CD4-positive, alpha-beta T cell treated with Interleukin-10 for 1 hour (primary cell): ENCODE results near the gene FCN3.

Experiments
- DNase-seq: peaks from one replicate; pipeline ENCODE4 v3.0.0-alpha.2; 2020

The FCN3 gene

GRCh38 chr1:27336756-27337155, 37.9 kb downstream of the FCN3 start:
- no peak for DNase-seq

- DNase-seq, result no peak
Measured at GRCh38 chr1:27335506-27336422, 38.9 kb downstream of the FCN3 start.

DNA sequence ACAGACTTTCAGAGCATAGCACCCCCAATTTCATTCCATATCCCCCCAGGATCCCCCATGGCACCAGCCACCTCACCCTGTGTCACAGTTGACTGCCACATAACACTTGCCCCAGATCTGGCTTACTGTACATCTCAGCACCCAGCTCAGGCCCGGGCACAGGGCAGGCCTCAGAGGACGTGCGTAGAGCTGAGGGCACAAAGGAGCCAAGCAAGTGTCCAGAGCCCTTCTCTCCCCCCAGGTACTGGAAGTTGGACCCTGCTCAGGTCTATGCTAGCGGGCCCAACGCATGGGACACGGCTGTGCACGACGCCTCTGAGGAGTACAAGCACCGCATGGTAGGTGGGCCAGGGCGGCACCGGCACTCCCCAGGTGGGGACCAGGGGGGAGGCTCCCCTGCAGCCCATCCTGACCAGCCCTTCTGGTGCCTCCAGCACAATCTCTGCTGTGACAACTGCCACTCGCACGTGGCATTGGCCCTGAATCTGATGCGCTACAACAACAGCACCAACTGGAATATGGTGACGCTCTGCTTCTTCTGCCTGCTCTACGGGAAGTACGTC, 40.8 kb downstream of the FCN3 start:
- DNase-seq, result no peak

DNA sequence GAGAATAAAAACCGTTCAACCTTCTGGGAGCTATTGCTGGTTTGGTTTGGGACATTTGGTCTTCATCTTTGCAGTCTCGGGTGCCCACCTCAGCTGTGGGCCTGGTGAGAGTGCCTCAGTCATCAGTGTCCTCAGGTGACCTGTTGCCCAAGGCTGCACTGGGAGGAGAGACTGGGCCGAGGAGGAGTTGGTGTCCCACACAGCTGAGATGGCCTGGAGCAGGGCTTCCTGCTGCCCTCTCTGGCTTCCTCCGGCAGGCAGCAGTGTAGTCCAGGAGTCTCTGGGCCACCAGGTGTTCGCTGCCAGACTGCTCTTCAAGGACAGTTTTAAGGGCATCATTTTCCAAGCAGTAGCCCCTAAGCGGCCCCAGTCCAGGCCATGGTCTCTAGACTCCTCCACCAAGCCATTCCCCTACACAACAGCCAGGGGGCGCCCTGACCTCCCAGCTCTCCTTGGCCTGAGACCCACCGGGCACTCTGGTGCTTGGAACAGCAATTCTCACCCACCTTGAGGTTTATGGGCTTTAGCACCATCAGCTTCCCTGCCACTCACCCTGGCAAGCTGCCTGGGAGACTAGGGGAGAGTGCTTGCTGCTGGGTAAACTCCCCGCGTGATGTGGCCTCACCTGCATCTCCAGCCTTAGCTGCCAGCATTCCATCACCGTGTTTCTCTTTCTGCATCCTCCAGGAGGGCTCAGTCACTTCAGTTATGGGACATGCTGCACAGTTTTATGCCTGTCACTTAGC, 41.9 kb downstream of the FCN3 start:
- DNase-seq, result peak; percentile 70

GRCh38 chr1:27331922-27332321, 42.7 kb downstream of the FCN3 start:
- no peak for DNase-seq

DNA sequence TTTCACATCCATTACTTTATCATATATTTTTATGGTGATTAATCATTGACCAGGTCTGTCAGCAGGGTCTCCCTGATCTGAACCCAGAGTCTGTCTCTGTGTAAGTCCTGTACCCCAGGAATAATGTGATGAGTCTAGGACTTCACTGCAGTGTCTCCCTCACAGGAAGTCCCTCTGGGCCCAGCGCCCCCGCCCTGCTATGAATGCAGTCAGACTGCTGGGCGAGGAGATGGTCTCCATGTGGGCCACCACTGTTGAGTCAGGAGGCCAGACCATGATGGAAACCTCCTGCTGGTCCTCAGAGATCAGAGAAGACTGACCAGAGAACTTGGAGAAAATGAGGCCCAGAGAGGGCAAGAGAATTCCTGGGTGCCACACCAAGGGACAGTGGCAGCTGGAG, 43.2 kb downstream of the FCN3 start:
- no peak for DNase-seq

DNA sequence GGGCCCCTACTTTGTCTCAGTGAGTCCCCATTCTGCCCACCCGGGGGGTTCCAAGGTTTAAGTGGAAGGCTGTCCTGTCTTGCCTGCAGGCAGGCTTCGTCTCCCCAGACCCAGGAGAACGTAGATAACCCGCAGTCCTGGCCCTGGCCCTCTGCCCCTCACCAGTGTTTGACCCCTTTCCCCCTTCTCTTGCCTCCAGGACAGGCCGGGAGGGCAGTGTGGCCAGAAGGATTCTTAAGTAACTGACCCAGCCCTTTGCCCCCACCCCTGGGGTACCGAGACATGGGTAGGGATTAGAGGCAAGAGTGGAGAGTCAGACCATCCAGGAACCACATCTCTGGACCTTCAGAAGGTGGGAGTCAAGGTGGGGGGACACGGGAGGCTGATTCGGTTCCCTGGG, 43.8 kb downstream of the FCN3 start:
- no peak for DNase-seq

DNA sequence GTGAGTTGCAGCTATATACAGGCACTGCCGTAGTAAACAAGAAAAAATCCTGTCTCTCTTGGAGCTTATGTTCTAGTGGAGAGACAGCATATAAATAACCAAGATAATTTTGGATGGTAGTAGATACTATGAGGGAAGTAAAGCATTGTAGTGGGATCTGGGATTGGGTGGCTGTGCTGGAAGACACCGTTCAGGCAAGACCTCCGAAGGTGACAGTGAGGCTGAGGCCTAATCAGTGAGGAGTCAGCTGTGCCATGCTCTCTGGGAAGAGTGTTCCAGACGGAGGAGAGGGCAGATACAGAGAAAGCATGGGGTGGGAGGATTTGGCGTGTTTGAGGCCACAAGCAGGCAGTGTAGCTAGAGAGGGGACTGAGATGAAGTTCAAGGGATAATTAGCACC, 46.7 kb downstream of the FCN3 start:
- DNase-seq, result no peak

DNA sequence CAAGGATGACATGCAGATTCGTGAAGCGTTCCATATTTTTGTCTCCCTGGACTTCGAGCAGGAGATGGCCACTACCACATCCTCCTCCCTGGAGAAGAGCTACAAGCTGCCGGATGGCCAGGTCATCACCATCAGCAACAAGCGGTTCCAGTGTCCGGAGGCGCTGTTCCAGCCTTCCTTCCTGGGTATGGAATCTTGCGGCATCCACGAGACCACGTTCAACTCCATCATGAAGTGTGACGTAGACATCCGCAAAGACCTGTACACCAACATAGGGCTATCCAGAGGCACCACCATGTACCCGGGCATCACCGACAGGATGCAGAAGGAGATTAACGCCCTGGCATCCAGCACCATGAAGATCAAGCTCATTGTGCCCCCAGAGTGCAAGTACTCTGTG, 49.3 kb downstream of the FCN3 start:
- no peak for DNase-seq

- peak; percentile 2 for DNase-seq
Measured at GRCh38 chr1:27322569-27323240, 51.9 kb downstream of the FCN3 start.

DNA sequence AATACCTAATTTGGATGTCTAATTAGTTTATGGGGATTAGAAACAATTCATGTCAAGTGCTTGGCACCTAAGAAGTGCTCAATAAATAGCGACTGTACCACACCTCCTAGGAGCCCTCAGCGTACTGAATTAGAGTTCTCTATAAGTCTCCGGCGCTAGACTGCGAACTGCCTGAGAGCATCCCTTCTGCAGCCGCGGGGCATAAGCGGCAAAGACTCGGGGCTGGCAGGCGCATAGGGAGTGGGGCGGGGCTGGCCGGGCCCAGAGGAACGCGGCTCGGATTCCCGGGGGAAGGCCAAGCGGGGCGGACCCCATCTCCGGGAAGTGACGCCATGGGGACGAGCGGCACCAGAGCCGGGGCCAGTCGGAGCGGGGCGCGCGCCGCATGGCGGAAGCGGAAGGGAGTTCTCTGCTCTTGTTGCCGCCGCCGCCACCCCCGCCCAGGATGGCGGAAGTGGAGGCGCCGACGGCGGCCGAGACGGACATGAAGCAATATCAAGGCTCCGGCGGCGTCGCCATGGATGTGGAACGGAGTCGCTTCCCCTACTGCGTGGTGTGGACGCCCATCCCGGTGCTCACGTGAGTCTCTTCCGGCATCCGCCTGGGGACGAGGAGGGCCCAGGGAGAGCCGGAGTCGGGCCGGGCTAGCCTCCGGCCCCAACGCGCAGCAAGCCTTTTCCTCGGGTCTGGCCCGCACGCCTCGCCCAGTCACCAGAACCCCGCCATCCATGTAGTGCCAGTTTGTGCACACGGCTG, 52.6 kb downstream of the FCN3 start, which contains the start of gene TMEM222:
TSS of gene TMEM222 (plus strand) at position 351 of the 756 bp plus-strand sequence. CDS start at position 386, 35 bp downstream.
- peak; percentile 97 for DNase-seq
